H1 (cell line): ENCODE results near the gene HID1. TPM values are rescaled to one million over a fixed set of nuclear protein-coding genes. Genes with fewer than 3 reads are reported as not detected.

Source experiments
- CTCF ChIA-PET: fragments of 300-600 bp; sonication (Branson Sonifier 250); formaldehyde crosslinking; loops from one replicate; lab custom pipeline; 2021; ENCODE audit not compliant: partially characterized antibody; lab: Charles Lee
- POLR2A ChIA-PET: fragments of 300-600 bp; sonication (Branson Sonifier 250); formaldehyde crosslinking; loops from one replicate; lab custom pipeline; 2021; ENCODE audit warnings: inconsistent platforms; ENCODE audit not compliant: partially characterized antibody; lab: Charles Lee
- DNase-seq, 2 experiments: peaks; one replicate each; pipeline versions ENCODE4 v3.0.0 to v3.0.0-alpha.2; 2010 to 2022; ENCODE audit warnings: low spot score in 2 of 2, low read depth in 1 of 2, mixed read lengths in 1 of 2
- FAIRE-seq: peaks from 2 replicates; lab custom pipeline; 2011; peaks lifted over from hg19 to GRCh38; lab: Jason Lieb, UNC
- H2AFZ ChIP-seq: 2 replicates; pipeline ENCODE4 v1.8.1; 2012; ENCODE audit warnings: low read length, inconsistent platforms
- H2AK5ac ChIP-seq: 2 replicates; pipeline ENCODE4 v1.6.1; 2013; ENCODE audit warnings: low read depth, low read length
- H2BK120ac ChIP-seq: replicated peaks from 2 replicates; pipeline ENCODE3; 2013; ENCODE audit warnings: low read depth, low read length, inconsistent platforms
- H2BK12ac ChIP-seq: 2 replicates; pipeline ENCODE4 v1.6.1; 2013; ENCODE audit warnings: low read depth, low read length
- H2BK15ac ChIP-seq: 2 replicates; pipeline ENCODE4 v1.6.1; 2013; ENCODE audit warnings: low read length
- H2BK20ac ChIP-seq: 2 replicates; pipeline ENCODE4 v1.6.1; 2013; ENCODE audit warnings: low read length
- H2BK5ac ChIP-seq: 2 replicates; pipeline ENCODE4 v1.6.1; 2013; ENCODE audit warnings: low read depth, low read length
- H3K14ac ChIP-seq: 2 replicates; pipeline ENCODE4 v1.6.1; 2013; ENCODE audit warnings: inconsistent platforms; ENCODE audit not compliant: insufficient read length
- H3K18ac ChIP-seq: 2 replicates; pipeline ENCODE4 v1.6.1; 2013; ENCODE audit warnings: low read length; ENCODE audit errors: extremely low read depth
- H3K23ac ChIP-seq: 2 replicates; pipeline ENCODE4 v1.6.1; 2013; ENCODE audit warnings: inconsistent platforms; ENCODE audit not compliant: insufficient read length
- H3K23me2 ChIP-seq: 2 replicates; pipeline ENCODE4 v1.6.1; 2013; ENCODE audit warnings: low read depth, low read length
- H3K27ac ChIP-seq: 2 replicates; pipeline ENCODE4 v1.6.1; 2011; ENCODE audit warnings: low read depth, low read length, inconsistent platforms
- H3K27me3 ChIP-seq, 4 experiments: replicated peaks in 1 of 4; 1 replicate in 1 of 4; 2 replicates in 3 of 4; pipeline versions ENCODE4 v1.6.1 to v1.8.1; 2011 to 2013; ENCODE audit warnings: low read length in 3 of 4, mild to moderate bottlenecking in 3 of 4, inconsistent platforms in 2 of 4, mixed read lengths in 2 of 4, moderate library complexity in 1 of 4; ENCODE audit not compliant: control insufficient read depth in 3 of 4, insufficient read depth in 3 of 4; ENCODE audit errors: extremely low read depth in 1 of 4
- H3K36me3 ChIP-seq, 4 experiments: 2 replicates each; pipeline versions ENCODE4 v1.6.1 to v1.8.1; 2011 to 2013; ENCODE audit warnings: mild to moderate bottlenecking in 4 of 4, low read length in 3 of 4, moderate library complexity in 2 of 4, control low read depth in 1 of 4, inconsistent platforms in 1 of 4; ENCODE audit not compliant: insufficient read depth in 4 of 4, control insufficient read depth in 2 of 4
- H3K4ac ChIP-seq: replicated peaks from 2 replicates; pipeline ENCODE3; 2013; ENCODE audit warnings: low read length, low read depth, mixed read lengths, inconsistent platforms; ENCODE audit not compliant: insufficient read length
- H3K4me1 ChIP-seq, 4 experiments: replicated peaks in 1 of 4; 1 replicate in 1 of 4; 2 replicates in 3 of 4; pipeline versions ENCODE4 v1.6.1 to v1.8.1; 2011 to 2013; ENCODE audit warnings: low read length in 3 of 4, inconsistent platforms in 2 of 4, mixed read lengths in 1 of 4; ENCODE audit not compliant: insufficient read depth in 4 of 4, control insufficient read depth in 3 of 4
- H3K4me2 ChIP-seq, 2 experiments: 2 replicates each; pipeline versions ENCODE4 v1.6.1 to v1.8.1; 2011 to 2013; ENCODE audit warnings: low read depth in 2 of 2, low read length in 2 of 2, control low read depth in 1 of 2, inconsistent platforms in 1 of 2, mild to moderate bottlenecking in 1 of 2; ENCODE audit not compliant: insufficient read depth in 1 of 2
- H3K4me3 ChIP-seq, 4 experiments: fragments of 200-600, 300-600 bp in 1 of 4; sonication (generic), shearing (Covaris generic), sonication (Bioruptor Twin) in 1 of 4; 2 replicates each; pipeline versions ENCODE4 v1.5.1 to v1.8.1; 2011 to 2016; ENCODE audit warnings: low read length in 4 of 4, low read depth in 3 of 4, control low read depth in 2 of 4, inconsistent platforms in 2 of 4, mild to moderate bottlenecking in 2 of 4, mixed read lengths in 1 of 4, moderate library complexity in 1 of 4; ENCODE audit not compliant: insufficient read depth in 2 of 4; ENCODE audit errors: extremely low read depth in 1 of 4
- H3K56ac ChIP-seq: replicated peaks from 2 replicates; pipeline ENCODE3; 2013; ENCODE audit warnings: low read depth, mild to moderate bottlenecking, mixed read lengths, low read length, inconsistent platforms; ENCODE audit not compliant: insufficient read length
- H3K79me1 ChIP-seq: 2 replicates; pipeline ENCODE4 v1.6.1; 2013; ENCODE audit warnings: low read depth, low read length, control low read depth
- H3K79me2 ChIP-seq, 2 experiments: 2 replicates each; pipeline versions ENCODE4 v1.6.1 to v1.8.1; 2012 to 2013; ENCODE audit warnings: low read length in 2 of 2, mild to moderate bottlenecking in 2 of 2, inconsistent platforms in 1 of 2; ENCODE audit not compliant: insufficient read depth in 2 of 2, control insufficient read depth in 1 of 2
- H3K9ac ChIP-seq, 4 experiments: replicated peaks in 1 of 4; 1 replicate in 1 of 4; 2 replicates in 3 of 4; pipeline versions ENCODE4 v1.6.1 to v1.8.1; 2011 to 2013; ENCODE audit warnings: low read depth in 3 of 4, low read length in 3 of 4, control low read depth in 2 of 4, mild to moderate bottlenecking in 2 of 4, moderate library complexity in 2 of 4, inconsistent platforms in 1 of 4; ENCODE audit errors: extremely low read depth in 1 of 4
- H3K9me3 ChIP-seq, 2 experiments: 2 replicates each; pipeline versions ENCODE4 v1.6.1 to v1.8.1; 2012 to 2013; ENCODE audit warnings: mild to moderate bottlenecking in 2 of 2, moderate library complexity in 2 of 2, control low read depth in 1 of 2, inconsistent platforms in 1 of 2, low read depth in 1 of 2, low read length in 1 of 2, mixed read lengths in 1 of 2; ENCODE audit not compliant: insufficient read depth in 2 of 2
- H4K20me1 ChIP-seq, 2 experiments: replicated peaks in 1 of 2; 2 replicates each; pipeline versions ENCODE3 to v1.8.1; 2011 to 2013; ENCODE audit warnings: inconsistent platforms in 2 of 2, low read length in 2 of 2, mild to moderate bottlenecking in 1 of 2; ENCODE audit not compliant: insufficient read depth in 2 of 2, control insufficient read depth in 1 of 2
- H4K5ac ChIP-seq: 2 replicates; pipeline ENCODE4 v1.6.1; 2013; ENCODE audit warnings: low read length, low read depth, mixed read lengths, inconsistent platforms; ENCODE audit not compliant: insufficient read length
- H4K8ac ChIP-seq: 2 replicates; pipeline ENCODE4 v1.8.0; 2013; ENCODE audit warnings: mild to moderate bottlenecking, moderate library complexity, low read length, inconsistent platforms; ENCODE audit not compliant: insufficient read depth; ENCODE audit errors: extremely low read depth
- H4K91ac ChIP-seq: replicated peaks from 2 replicates; pipeline ENCODE3; 2013; ENCODE audit warnings: low read length, mixed read lengths, inconsistent platforms; ENCODE audit not compliant: insufficient read length
- CBX5 ChIP-seq: fragments of 300-800, 300-1000 bp; sonication (generic); IDR thresholded peaks from 2 replicates; pipeline ENCODE4 v1.7.1; 2016; ENCODE audit warnings: antibody characterized with exemption, low read length, low read depth
- CHD1 ChIP-seq: IDR thresholded peaks from 2 replicates; pipeline ENCODE4 v1.6.1; 2012; ENCODE audit warnings: low read depth, low read length, improper control_type of control experiment
- NANOG ChIP-seq: IDR thresholded peaks from 2 replicates; pipeline ENCODE4 v1.6.1; 2011; ENCODE audit warnings: low read length, low read depth, mild to moderate bottlenecking, inconsistent platforms; ENCODE audit not compliant: insufficient read depth, poor library complexity, severe bottlenecking
- RXRA ChIP-seq: IDR thresholded peaks from 2 replicates; pipeline ENCODE4 v1.6.1; 2011; ENCODE audit warnings: low read depth, mild to moderate bottlenecking, low read length, moderate library complexity; ENCODE audit not compliant: insufficient read depth
- WGBS, 2 experiments: shearing (Covaris generic) in 1 of 2; methylation state at CpG; one replicate each; pipeline versions ENCODE4 v1.1.6 to v1.1.7; 2013 to 2015; ENCODE audit warnings: low lambda C conversion rate in 2 of 2, mixed read lengths in 2 of 2, inconsistent platforms in 1 of 2, low coverage in 1 of 2, missing lambda C conversion rate in 1 of 2; ENCODE audit not compliant: insufficient replicate concordance in 2 of 2, insufficient coverage in 1 of 2, insufficient read length in 1 of 2; ENCODE audit errors: extremely low coverage in 1 of 2, missing lambda C conversion rate in 1 of 2; 5-methylcytosine and 5-hydroxymethylcytosine counted together
- polyA plus RNA-seq, 7 experiments: library from polyadenylated mRNA; depleted of rRNA in 3 of 7; stranded (reverse) in 5 of 7; unstranded in 2 of 7; fragments of >200 nt in 5 of 7; fragments of 200-250 nt in 2 of 7; gene quantifications; 1 replicate in 5 of 7; 2 replicates in 1 of 7; 4 replicates in 1 of 7; pipeline versions ENCODE4 v1.2.1 to v1.2.3, GENCODE V29; 2011 to 2013; ENCODE audit warnings: missing spikeins in 2 of 7, mixed read lengths in 2 of 7
- total RNA-seq: library from RNA; stranded (reverse); fragmentation: NEBNext Ultra II Directional; extraction: Animal tissue kit (Norgen Biotek cat#: 25700); gene quantifications from 2 replicates; pipeline ENCODE4 v1.2.1, GENCODE V29; 2021

The HID1 gene
- total and polyA plus RNA-seq, 2 of the 8 experiments (the other 6 are each of a cell fraction or from before 2014, with no cell fraction given): 15.1 to 25.9 TPM

DNA sequence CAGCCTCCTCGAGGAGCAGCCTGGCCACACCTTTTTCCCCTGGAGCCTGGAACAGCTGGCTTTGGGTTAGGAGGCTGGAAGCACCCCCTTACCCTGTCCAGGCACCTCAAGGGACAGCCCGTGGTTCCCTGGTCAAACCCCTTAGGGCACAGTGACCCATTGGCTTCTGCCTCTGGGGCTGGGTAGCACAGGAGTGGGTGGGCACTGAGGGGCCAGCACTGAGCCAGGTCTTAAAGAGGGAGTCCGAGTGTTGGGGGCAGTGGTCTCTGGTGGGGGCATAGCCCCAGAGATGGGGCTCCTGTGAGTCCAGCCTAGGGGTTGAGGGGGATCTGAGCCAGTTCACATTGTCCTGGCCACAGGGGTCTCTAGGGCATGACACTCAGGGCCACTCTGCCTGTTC is 21.5 kb downstream of the HID1 start:
- H3K4me2 ChIP-seq: no peak overlapping the region
- FAIRE-seq (no peak), DNase-seq (no peak)
- peaks cover 0 to 2% of the 10 kb centered on the region in 2 experiments for H4K20me1 ChIP-seq
- ChIA-PET CTCF (interaction anchor here (0.9 to 49.9 kb wide), 4 partner anchors 0 to 85 kb away, joined by 3 to 1072 read pairs (median 538); partner anchors contain the start of genes OTOP2, OTOP3 and USH1G), POLR2A (interaction anchor here (0.7 to 1.2 kb wide), 2 partner anchors 37 to 61 kb away, joined by 3 read pairs; partner anchors contain the start of gene MRPL58)
- H3K4me1 ChIP-seq: peaks cover 0 to 5% (median 2%) of the 10 kb centered on the region in 4 experiments; a peak in 2 of 7 replicates
- no peak overlapping the region for H3K23ac ChIP-seq
- no peak overlapping the region for H3K18ac ChIP-seq
- H4K5ac ChIP-seq: no peak overlapping the region
- H3K79me1 ChIP-seq: no peaks in the 10 kb centered on the region; the same call in 1 of the 2 replicates
- H2AFZ ChIP-seq: no peak overlapping the region
- H2BK12ac ChIP-seq: 0 out of 2 replicates have a peak overlapping the region, but pooled peaks have one; percentile 68
- no peak overlapping the region; the same call in 1 of the 2 replicates for H2BK5ac ChIP-seq
- no peaks in the 10 kb centered on the region for H3K79me2 ChIP-seq
- TF ChIP-seq NANOG (no peak), CHD1 (no peak), CBX5 (no peak), RXRA (no peak)
- H3K9ac ChIP-seq: no peak overlapping the region
- H2AK5ac ChIP-seq: 0 out of 2 replicates have a peak overlapping the region, but pooled peaks have one; percentile 82
- H3K36me3 ChIP-seq: no peaks in the 10 kb centered on the region
- H2BK120ac ChIP-seq: no peak overlapping the region
- H3K23me2 ChIP-seq: no peaks in the 10 kb centered on the region
- no peak overlapping the region for H3K27ac ChIP-seq
- no peak overlapping the region for H2BK15ac ChIP-seq
- no peak overlapping the region for H3K56ac ChIP-seq
- no peak overlapping the region for H2BK20ac ChIP-seq
- no peak overlapping the region for H3K4me3 ChIP-seq
- no peak overlapping the region for H3K14ac ChIP-seq
- peaks cover 0 to 6% (median 0%) of the 10 kb centered on the region in 4 experiments; a peak in 1 of 7 replicates for H3K27me3 ChIP-seq
- H3K9me3 ChIP-seq: no peaks in the 10 kb centered on the region
- no peak overlapping the region for H3K4ac ChIP-seq
- WGBS, 2 experiments: 97% methylated on average over 3 of the region's 3 CpGs; no CpG with 5 or more reads in 1 of the 2 experiments
- no peak overlapping the region for H4K91ac ChIP-seq
- no peak overlapping the region for H4K8ac ChIP-seq
